Inflammatory macrophage treated with lipopolysaccharide for 1 hour (primary cell): ENCODE data around the gene ASCC1.
"Not testable (repeated sequence)": the region's sequence is repeated elsewhere in the genome, so short reads cannot be mapped to it uniquely, and the experiment has no call there.

Experiments
- DNase-seq, 2 donors: peaks; one replicate each; pipeline ENCODE4 v3.0.0-alpha.2; 2020 to 2022

ASCC1 gene

DNA sequence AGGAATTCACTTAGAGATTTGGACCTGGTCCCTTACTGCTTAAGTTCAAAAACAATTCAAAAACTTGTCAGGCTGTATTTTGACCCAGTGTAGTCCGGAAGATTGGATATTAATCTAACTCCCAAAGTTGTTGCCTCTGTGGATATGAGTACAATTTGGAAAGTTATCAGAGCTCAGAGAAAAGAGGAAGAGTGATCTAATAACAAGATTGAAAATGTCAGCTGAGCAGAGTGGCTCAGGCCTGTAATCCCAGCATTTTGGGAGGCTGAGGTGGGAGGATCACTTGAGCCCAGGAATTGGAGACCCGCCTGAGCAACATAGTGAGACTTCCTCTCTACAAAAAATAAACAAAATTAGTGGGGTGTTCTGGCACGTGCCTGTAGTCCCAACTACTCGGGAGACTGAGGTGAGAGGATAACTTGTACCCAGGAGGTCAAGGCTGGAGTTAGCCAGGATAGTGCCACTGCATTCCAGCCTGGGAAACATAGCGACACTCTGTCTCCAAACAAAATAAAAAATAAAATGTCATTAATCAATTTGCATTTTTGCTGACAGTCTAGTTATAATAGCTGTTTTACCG lies 3.2 kb upstream of the ASCC1 start:
- DNase-seq, result peak; percentile 20 to 44

DNA sequence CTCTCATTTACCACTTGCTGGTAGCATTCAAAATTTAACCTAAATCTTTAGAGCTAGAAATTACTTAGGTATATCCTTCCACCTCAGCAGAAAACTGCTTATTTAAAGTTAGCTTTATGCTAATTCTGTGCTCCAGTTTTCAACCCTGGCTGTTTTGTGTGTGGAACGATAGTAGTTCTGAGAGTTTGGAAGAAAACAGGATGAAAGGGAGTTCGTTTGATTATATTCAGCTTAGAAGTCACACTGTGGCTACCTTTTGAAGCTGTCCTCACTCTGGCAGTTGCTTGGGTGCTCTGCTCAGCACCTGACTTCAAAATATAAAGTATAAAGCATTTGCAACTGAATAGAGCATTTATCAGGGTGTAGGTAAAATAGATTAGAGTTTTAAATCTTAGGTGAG lies 2.6 kb upstream of the ASCC1 start:
- no peak for DNase-seq

DNA sequence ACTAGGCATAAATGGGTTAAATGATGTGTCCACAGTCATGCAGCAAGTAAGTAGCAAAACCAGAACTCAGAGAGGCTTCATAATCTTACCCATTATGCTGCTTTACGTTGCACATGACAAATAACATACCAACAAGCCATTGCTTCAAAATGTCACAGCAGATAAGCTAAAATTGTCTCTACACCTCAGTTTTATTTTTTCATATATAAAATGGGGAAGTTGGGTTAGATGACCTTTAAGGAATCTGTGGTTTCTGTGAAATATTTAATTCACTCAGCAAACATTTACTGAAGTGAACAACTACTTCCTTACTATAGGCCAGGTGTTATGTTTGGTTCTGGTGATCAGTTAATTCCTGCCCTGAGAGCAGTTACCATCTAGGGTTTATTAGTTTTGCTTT lies 2.2 kb upstream of the ASCC1 start:
- DNase-seq, result peak; percentile 23 to 33

DNA sequence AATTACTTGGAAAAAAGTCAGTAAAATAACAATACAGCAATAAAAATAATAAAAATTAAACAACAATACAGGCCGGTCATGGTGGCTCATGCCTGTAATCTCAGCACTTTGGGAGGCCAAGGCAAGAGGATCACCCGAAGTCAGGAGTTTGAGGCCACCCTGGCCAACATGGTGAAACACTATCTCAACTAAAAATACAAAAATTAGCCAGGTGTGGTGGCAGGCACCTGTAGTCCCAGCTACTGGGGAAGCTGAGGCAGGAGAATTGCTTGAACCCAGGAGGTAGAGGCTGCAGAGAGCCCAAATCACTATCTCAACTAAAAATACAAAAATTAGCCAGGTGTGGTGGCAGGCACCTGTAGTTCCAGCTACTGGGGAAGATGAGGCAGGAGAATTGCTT lies 4.2 kb downstream of the ASCC1 start:
- DNase-seq, result not testable (repeated sequence)

DNA sequence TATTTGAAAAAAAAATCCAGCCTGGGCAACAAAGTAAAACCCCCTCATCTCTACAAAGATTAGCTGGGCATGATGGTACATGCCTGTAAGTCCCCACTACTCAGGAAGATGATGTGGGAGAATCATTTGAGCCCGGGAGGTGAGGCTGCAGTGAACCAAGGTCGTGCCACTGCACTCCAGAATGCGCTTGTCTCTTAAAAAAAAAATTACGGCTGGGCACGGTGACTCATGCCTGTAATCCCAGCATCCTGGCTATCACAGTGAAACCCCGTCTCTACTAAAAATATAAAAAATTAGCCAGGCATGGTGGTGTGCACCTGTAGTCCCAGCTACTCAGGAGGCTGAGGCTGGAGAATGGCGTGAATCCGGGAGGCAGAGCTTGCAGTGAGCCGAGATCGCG lies 4.7 kb downstream of the ASCC1 start:
- not testable (repeated sequence) for DNase-seq

DNA sequence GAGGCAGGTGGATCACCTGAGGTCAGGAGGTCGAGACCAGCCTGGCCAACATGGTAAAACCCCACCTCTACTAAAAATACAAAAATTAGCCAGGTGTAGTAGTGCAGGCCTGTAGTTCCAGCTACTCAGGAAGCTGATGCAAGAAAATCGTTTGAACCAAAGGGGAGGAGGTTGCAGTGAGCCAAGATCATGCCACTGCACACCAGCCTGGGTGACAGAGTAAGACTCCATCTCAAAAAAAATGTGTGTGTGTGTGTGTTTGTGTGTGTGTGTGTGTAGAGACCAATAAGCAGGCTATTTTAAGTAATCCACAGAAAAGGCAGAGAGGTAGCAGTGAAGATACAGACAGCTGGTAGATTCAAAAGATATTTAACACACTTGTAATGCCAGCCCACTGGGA lies 7.5 kb downstream of the ASCC1 start:
- DNase-seq, result not testable (repeated sequence)

DNA sequence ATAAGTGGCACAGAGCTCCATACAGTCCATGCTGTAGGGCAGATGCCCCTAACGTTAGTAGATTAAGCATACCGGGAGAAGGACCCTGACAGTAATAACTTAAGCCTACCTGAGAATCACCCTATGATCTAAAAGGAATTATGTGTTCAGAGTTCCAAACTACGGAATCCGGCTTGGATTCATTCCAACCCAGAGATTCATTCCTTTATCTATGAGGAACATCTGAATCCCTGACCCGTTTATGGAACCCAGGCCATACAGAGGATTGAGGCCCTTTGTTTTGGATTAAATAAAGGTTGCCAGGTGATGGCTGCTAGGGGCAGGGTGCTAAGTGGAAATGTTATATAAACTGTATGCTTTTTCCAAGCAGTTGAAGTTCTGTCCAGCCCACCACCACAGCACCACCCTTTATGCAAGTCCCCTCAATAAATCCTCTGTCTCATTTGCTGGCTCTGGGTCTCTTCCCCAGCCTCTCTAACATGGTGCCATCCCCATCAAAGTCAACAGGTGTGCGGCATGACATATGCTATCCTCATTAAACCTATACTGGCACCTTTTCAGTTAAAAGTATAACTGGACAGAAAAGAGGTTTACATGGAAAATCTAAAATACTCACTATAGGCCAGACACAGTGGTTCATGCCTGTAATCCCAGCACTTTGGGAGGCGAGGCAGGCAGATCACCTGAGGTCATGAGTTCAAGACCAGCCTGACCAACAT lies 9.4 kb downstream of the ASCC1 start:
- DNase-seq, result no peak

DNA sequence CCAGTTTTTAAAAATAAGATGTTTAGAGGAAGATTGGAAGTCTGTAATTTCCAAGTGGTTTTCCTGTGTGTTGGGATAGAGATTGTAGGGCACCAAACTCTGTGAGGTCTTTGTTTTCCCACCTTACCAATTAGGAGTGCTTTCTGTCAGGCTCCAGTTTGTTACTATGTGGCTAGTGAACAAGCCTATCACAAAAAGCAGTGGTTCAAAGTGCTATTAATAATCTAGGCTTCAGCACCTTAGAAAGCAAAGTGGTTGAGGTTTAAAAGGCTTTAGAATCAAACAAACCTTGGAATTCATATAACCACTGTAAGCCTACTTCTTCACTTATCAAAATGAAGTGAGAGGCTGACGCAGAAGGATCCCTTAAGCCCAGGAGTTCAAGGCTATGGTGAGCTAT lies 11.4 kb downstream of the ASCC1 start:
- DNase-seq, result no peak

DNA sequence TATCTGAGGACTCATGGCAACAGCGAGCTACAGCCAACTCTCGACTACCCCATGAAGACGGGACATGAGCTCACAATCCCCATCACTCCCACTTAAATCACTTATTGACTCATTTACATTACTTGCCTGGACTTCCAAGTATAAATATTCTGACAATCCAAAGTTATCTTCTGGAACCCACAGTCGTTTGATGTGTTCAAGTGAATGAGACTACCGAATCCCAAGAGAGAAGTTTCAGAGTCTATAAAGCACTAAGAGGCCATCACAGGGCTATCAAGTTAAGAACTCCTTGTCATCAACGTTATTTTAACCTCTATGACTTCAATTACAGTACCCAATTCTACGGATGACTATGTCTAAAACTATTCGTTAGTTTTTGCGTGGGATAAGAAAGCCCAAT lies 11.8 kb downstream of the ASCC1 start:
- no peak for DNase-seq

DNA sequence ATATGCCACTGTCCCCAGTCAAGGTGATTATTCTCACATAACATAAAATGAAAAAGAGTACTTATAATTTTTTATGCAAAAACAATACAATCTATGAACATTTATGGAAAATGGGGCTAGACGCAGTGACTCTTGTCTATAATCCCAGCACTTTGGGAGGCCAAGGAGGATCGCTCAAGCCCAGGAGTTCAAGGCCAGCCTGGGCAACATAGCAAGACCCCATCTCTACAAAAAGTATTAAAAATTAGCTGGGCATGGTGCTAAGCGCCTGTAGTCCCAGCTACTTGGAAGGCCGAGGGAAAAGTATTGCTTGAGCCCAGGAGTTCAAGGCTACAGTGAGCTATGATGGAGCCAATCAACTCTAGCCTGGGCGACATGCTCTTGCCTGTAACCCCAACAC lies 14.8 kb downstream of the ASCC1 start:
- DNase-seq, result no peak

DNA sequence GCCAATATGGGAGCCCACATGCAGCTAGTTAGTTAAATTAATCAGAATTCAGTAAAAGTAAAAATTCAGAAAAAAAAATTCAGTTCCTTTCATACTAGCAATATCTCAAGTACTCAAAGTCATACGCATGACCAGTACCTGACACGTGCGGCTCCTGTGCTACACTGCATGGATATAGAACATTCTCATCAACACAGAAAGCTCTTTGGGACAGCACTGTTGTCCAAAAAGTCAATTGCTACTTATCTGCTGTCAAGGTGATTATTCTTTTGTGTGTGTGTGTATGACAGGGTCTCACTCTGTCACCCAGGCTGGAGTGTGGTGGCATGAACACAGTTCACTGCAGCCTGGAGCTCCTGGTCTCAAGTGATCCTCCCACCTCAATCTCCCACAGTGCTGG lies 15.2 kb downstream of the ASCC1 start:
- DNase-seq, result no peak

DNA sequence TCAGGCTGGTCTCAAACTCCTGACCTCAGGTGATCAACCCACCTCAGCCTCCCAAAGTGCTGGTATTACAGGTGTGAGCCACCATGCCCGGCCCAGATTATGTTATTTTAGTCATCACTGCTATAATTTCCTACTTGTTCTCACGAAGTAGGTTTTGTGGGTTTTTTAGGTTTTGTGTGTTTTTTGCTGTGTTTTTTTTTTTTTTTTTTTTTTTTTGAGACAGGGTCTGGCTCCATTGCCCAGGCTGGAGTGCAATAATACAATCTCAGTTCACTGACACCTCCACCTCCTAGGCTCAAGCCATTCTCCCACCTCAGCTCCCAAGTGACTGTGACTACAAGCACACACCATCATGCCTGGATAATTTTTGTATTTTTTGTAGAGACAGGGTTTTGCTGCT lies 21.1 kb downstream of the ASCC1 start:
- DNase-seq, result no peak

DNA sequence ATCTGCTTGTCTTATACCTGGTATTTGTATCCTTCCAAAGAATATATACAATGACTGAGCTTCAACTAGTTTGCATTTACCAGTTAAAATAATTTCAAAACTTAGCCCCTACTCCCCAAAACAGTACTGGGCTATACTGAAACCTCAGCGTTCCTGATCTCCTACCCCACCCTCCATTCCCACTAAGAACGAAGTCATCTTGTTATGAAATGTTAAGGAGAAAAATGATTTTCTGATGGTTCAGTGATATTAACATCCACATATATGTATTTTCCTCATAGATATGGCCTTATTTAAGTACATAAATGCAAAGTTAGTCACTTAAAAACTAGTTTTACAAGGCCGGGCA lies 29.1 kb downstream of the ASCC1 start:
- DNase-seq, result no peak

DNA sequence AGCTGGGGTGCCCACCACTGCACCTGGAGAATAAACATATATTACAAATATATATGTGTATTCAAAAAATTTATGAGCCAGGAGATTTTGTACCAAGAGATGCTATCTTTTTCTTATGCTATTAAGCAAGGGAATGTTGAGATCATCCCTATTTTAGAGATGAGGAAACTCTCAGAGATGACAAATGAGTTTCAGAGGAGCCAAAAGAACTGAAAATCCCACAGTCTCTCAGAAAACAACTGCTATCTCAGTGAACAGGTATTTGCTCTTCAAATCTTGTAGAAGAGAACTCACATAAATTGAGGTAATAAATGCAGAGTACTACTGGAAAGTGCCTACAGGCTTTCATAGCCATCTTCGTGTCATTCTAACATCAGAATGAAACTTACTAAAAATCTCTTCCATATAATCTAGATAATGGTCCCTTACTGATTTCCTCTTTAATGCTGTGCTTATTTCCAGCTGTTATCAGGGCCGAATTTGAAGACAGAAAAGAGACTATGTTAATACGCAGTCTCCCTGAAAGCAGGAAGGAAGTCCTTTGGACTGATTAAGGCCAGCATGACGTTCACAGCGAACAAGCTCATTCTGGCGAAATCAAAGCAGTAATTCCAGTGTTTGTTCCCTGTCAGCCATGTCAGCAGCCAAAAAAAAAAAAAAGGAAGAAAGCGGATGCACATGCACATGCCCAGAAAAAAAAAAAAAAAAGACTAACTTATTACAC lies 29.7 kb downstream of the ASCC1 start:
- DNase-seq, result peak; percentile 85 to 89

DNA sequence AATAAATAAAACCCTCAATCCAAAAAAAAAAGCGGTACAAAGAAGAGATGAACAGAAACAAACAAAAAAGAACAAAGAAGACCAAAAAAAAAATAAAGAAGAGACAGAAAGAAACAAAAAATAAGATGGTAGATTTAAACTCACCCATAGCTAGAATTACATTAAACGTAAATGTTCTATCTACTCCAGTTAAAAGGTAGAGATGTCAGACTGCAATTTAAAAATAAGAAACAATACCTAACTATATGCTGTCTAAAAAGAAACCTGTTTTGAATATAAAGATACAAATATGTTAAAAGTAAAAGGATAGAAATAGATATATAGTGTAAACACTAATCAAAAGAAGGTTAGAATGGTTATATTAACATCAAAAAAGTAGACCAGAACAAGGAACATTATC lies 31.9 kb downstream of the ASCC1 start:
- no peak for DNase-seq

DNA sequence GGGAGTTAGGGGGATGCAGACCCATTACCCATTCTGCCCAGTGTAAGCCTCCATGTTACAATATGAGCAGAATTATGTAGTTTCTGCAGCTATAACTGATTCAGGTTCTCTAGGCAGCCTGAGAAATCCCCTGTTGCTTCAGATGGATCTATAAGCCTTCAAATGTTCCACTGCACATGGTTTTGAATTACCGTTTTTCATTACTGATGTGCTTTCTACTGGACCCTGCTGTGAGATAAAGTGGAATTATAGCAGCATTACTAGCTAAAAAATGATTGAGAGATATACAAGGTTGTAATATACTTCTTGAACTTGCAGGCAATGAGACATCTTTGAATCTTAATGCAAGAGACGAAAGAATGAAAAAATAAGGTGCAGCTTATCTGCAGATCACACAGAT lies 38.6 kb downstream of the ASCC1 start:
- DNase-seq, result no peak

DNA sequence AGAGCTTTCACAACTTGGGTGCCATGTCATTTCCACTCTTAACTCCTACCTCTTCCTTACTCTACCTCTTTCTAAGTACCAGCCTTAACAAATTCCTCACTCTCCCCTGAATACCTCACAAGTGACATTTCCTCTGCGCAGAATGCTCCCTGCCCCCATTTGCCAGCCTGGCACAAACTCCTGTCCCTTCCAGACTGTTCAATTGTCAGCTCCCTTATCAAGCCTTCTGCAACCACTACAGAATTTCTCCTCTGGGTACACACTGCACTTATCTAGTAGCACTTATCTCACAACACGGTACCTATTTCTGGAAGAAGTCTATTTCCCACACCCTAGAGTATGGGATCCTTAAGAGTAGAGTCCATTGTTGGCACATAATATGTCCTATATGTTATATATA lies 39.4 kb downstream of the ASCC1 start:
- DNase-seq, result no peak

DNA sequence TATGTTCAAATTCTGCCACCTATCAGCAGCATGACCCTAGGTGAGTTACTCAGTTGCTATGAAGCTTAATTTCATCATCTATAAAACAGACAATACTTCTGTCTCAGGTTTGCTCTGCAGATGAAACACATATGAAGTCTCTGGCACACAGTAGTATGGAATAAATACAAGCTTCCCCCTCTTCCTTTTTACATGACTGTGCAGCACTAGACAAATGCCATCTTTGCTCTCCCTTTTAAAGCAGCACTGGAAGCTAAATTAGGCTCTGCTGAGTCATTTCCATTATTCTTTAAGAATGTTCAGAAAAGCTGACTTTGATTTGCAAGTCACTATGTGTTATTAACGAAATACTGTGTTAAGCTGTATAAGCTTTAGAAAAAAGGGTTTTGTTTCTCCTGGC lies 40.9 kb downstream of the ASCC1 start:
- no peak for DNase-seq

DNA sequence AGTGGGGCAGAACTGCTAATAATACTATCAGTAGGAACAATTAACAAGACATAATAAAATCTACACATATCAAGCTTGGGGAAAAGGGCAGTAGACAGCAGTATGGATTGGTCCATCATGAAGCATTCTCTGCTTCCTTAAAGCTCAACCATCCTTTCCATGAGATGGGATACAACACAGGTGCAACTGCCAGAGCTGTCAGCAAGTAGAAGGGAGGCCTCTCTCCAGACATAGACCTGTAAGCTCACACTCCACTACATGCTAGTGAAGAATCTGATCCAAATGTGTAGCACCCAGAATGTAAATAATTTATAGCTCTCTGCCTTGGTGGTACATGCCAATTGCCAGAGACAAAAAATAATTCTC lies 41.8 kb downstream of the ASCC1 start:
- DNase-seq, result no peak

DNA sequence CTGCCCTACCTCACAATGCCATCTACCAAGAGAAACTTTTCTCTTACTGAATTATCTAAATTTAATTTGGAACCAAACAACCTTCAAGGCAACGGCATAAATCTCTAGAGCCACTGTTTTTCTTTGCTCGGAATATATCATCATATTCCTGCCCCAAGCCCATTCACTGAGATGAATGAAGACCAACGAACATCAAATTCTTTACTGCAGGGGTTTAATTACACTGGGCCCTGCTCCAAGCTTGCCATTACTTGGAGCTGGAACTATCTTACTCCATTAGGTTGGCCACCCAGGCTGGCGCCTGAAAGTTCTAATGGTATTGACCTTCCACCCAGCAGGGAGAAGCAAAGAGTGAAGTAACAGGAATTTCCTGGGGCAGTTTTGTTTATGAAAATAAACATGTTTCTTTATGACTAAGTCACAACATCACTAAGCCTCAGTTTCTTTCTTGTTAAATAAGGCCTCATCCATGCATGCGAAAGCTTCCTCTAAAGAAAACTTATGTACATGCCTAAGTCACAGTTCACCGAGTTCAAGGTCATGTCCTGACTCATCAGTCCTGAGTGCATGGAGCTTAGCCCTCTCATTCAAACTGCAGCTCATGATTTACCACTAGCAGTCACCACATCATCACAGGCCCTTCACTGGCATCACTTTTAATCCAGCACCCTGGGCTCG lies 42.3 kb downstream of the ASCC1 start:
- peak; percentile 49 to 56 for DNase-seq

DNA sequence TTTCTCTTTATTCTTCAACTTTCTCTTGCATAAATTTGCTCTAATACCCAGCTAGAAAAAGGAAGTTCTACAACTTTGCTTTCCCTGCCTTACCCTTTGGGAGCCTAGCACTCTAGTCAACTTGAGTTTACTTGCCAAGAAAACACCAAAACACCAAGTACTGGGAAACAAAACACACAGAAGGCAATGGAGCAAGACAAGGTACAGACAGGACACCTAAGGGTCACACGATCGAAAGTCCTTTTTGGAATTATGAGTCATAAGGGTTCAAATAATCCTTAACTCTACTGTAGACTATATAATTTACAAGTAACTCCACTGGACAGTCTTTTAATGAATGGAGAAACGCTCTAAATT lies 42.8 kb downstream of the ASCC1 start:
- DNase-seq, result peak in 1 of 2 donors; percentile 16

DNA sequence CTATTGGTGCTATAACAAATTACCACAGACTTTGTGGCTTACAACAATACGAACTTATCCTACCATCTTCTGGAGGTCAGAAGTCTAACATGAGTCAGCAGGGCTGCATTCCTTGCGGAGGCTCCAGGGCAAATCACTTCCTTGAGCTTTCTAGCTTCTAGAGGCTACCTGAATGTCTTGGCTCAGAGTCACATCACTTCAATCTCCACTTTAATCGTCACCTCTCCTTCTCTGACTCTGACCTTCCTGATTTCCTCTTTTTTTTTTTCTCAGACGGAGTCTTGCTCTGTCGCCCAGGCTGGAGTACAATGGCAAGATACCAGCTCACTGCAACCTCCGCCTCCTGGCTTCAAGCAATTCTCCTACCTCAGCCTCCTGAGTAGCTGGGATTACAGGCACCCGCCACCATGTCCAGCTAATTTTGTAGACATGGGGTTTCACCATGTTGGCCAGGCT lies 44.9 kb downstream of the ASCC1 start:
- DNase-seq, result peak in 1 of 2 donors; percentile 12

DNA sequence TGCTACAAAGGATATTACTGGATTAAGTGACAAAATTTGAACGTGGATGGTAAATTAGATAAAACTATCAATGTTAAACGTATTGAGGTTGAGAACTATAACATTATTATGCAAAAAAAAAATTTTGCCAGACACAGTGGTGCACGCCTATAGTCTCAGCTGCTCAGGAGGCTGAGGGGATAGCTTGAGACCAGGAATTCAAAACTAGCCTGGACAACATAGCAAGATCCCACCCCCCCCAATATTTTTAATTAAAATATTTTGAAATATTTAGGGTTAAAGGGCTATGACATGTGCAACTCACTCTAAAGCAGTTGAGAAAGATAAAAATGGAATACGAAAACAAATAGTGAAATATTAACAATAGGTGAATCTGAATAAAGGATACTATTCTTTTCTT lies 45.3 kb downstream of the ASCC1 start:
- no peak for DNase-seq

DNA sequence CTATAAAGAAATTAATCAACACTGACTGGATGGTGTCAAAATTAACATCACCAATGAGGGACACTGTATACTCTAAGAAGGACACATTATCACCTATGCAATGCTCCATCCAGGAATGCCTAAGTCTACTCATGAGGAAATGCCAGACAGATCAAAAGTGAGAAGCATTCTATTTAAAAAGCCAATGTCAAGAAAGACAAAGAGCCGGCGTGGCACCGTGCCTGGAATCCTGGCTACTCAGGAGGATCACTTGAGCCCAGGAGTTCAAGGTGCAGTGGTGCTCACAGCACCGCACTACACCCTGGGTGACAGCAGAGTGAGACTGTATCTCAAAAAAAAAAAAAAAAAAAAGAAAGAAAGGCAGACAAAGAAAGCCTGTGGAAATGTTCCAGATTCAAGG lies 45.8 kb downstream of the ASCC1 start:
- no peak for DNase-seq
